HEK293 (cell line): Measurements from ENCODE around the gene FSTL5.

ENCODE experiments used
- CTCF ChIA-PET: fragments of 350-600 bp; formaldehyde crosslinking; extraction: SDS; loops from one replicate; lab custom pipeline; 2021; ENCODE audit warnings: antibody characterized with exemption; lab: Yijun Ruan, JAX
- POLR2A ChIA-PET: fragments of 300-600 bp; formaldehyde crosslinking; extraction: SDS; loops from one replicate; lab custom pipeline; 2020; ENCODE audit warnings: antibody characterized with exemption, inconsistent platforms; lab: Yijun Ruan, JAX
- H3K27ac ChIP-seq: fragments of 200-500 bp; sonication (Bioruptor generic); 2 replicates; pipeline ENCODE4 v1.5.1; 2014; ENCODE audit warnings: low read depth, low read length, control low read depth, inconsistent platforms; ENCODE audit errors: extremely low read depth
- H3K36me3 ChIP-seq, 2 experiments: fragments of 200-500 bp in 1 of 2; sonication (Bioruptor generic) in 1 of 2; 1 replicate in 1 of 2; 2 replicates in 1 of 2; pipeline ENCODE4 v1.5.1; 2014 to 2017; ENCODE audit warnings: inconsistent platforms in 2 of 2, low read length in 2 of 2; ENCODE audit not compliant: control insufficient read depth in 2 of 2, insufficient read depth in 1 of 2
- H3K4me1 ChIP-seq: fragments of 200-500 bp; sonication (Bioruptor generic); 2 replicates; pipeline ENCODE4 v1.5.1; 2014; ENCODE audit warnings: mild to moderate bottlenecking, low read length, inconsistent platforms; ENCODE audit not compliant: control insufficient read depth, insufficient read depth
- H3K4me3 ChIP-seq: 2 replicates; pipeline ENCODE4 v1.5.1; 2011; ENCODE audit warnings: low read depth, mild to moderate bottlenecking, control low read depth, low read length, moderate library complexity
- H3K9me3 ChIP-seq: fragments of 200-500 bp; sonication (Bioruptor generic); 2 replicates; pipeline ENCODE4 v1.5.1; 2014; ENCODE audit warnings: low read depth, low read length, inconsistent platforms; ENCODE audit not compliant: control insufficient read depth, insufficient read depth
- FEZF1 ChIP-seq: fragments of 450-650 bp; formaldehyde crosslinking; IDR thresholded peaks from 2 replicates; pipeline ENCODE4 v1.5.1; 2016; ENCODE audit warnings: missing biosample characterization, missing genetic modification characterization
- MEIS1 ChIP-seq: sonication (generic); formaldehyde crosslinking; IDR thresholded peaks from 2 replicates; pipeline ENCODE4 v1.8.1; 2022; ENCODE audit warnings: missing genetic modification reagents, mild to moderate bottlenecking, borderline replicate concordance
- MYNN ChIP-seq: fragments of 450-650 bp; formaldehyde crosslinking; IDR thresholded peaks from 2 replicates; pipeline ENCODE4 v1.5.1; 2016; ENCODE audit warnings: missing biosample characterization, missing genetic modification characterization, borderline replicate concordance
- SP7 ChIP-seq: fragments of 450-650 bp; formaldehyde crosslinking; IDR thresholded peaks from 2 replicates; pipeline ENCODE4 v1.5.1; 2016; ENCODE audit warnings: missing biosample characterization, missing genetic modification characterization
- TCF7L2 ChIP-seq: IDR thresholded peaks from 2 replicates; pipeline ENCODE4 v1.6.1; 2011; ENCODE audit warnings: low read depth, mild to moderate bottlenecking, inconsistent platforms, low read length, moderate library complexity, borderline replicate concordance
- ZBTB48 ChIP-seq: fragments of 450-650 bp; formaldehyde crosslinking; IDR thresholded peaks from 2 replicates; pipeline ENCODE4 v1.5.1; 2016; ENCODE audit warnings: missing biosample characterization, missing genetic modification characterization
- ZFHX2 ChIP-seq: fragments of 450-650 bp; formaldehyde crosslinking; conservative IDR thresholded peaks from 2 replicates; pipeline ENCODE4 v1.5.1; 2016; ENCODE audit warnings: missing biosample characterization, missing genetic modification characterization
- ZFP37 ChIP-seq: fragments of 450-650 bp; formaldehyde crosslinking; IDR thresholded peaks from 2 replicates; pipeline ENCODE4 v1.5.1; 2016; ENCODE audit warnings: missing biosample characterization, missing genetic modification characterization
- ZFP69B ChIP-seq: fragments of 450-650 bp; formaldehyde crosslinking; IDR thresholded peaks from 2 replicates; pipeline ENCODE4 v1.5.1; 2016; ENCODE audit warnings: missing biosample characterization, missing genetic modification characterization
- ZNF138 ChIP-seq: fragments of 450-650 bp; formaldehyde crosslinking; IDR thresholded peaks from 2 replicates; pipeline ENCODE4 v1.5.1; 2016; ENCODE audit warnings: missing biosample characterization, missing genetic modification characterization, borderline replicate concordance
- ZNF146 ChIP-seq: fragments of 450-650 bp; formaldehyde crosslinking; IDR thresholded peaks from 2 replicates; pipeline ENCODE4 v1.5.1; 2016; ENCODE audit warnings: missing biosample characterization, missing genetic modification characterization
- ZNF19 ChIP-seq: fragments of 450-650 bp; formaldehyde crosslinking; IDR thresholded peaks from 2 replicates; pipeline ENCODE4; 2016; ENCODE audit warnings: missing biosample characterization, missing genetic modification characterization, low read depth
- ZNF2 ChIP-seq: fragments of 450-650 bp; formaldehyde crosslinking; IDR thresholded peaks from 2 replicates; pipeline ENCODE4 v1.5.1; 2016; ENCODE audit warnings: missing biosample characterization, missing genetic modification characterization
- ZNF214 ChIP-seq: fragments of 450-650 bp; formaldehyde crosslinking; IDR thresholded peaks from 2 replicates; pipeline ENCODE4 v1.5.1; 2017; ENCODE audit warnings: missing biosample characterization, mild to moderate bottlenecking, missing genetic modification characterization, borderline replicate concordance
- ZNF266 ChIP-seq: fragments of 450-650 bp; formaldehyde crosslinking; IDR thresholded peaks from 2 replicates; pipeline ENCODE4 v1.5.1; 2016; ENCODE audit warnings: missing biosample characterization, missing genetic modification characterization, low read depth
- ZNF274 ChIP-seq, 2 experiments: fragments of 200-500 bp in 1 of 2; fragments of 450-650 bp in 1 of 2; sonication (Bioruptor generic) in 1 of 2; formaldehyde crosslinking in 1 of 2; IDR thresholded peaks; 2 replicates each; pipeline versions ENCODE4 v1.5.1 to v1.6.1; 2014 to 2016; ENCODE audit warnings: borderline replicate concordance in 1 of 2, inconsistent platforms in 1 of 2, low read length in 1 of 2, missing biosample characterization in 1 of 2, missing genetic modification characterization in 1 of 2
- ZNF311 ChIP-seq: fragments of 450-650 bp; formaldehyde crosslinking; IDR thresholded peaks from 2 replicates; pipeline ENCODE4 v1.5.1; 2017; ENCODE audit warnings: missing biosample characterization, missing genetic modification characterization, borderline replicate concordance
- ZNF416 ChIP-seq: fragments of 450-650 bp; formaldehyde crosslinking; IDR thresholded peaks from 2 replicates; pipeline ENCODE4 v1.5.1; 2016; ENCODE audit warnings: missing biosample characterization, missing genetic modification characterization
- ZNF548 ChIP-seq: fragments of 450-650 bp; formaldehyde crosslinking; IDR thresholded peaks from 2 replicates; pipeline ENCODE4 v1.5.1; 2016; ENCODE audit warnings: missing biosample characterization, missing genetic modification characterization
- ZNF621 ChIP-seq: fragments of 450-650 bp; formaldehyde crosslinking; IDR thresholded peaks from 2 replicates; pipeline ENCODE4 v1.5.1; 2017; ENCODE audit warnings: missing biosample characterization, missing genetic modification characterization
- ZNF707 ChIP-seq: fragments of 450-650 bp; formaldehyde crosslinking; IDR thresholded peaks from 2 replicates; pipeline ENCODE4 v1.5.1; 2016; ENCODE audit warnings: missing biosample characterization, missing genetic modification characterization
- ZSCAN30 ChIP-seq: fragments of 450-650 bp; IDR thresholded peaks from 2 replicates; pipeline ENCODE4 v1.5.1; 2018; ENCODE audit warnings: missing biosample characterization, mild to moderate bottlenecking, missing genetic modification characterization, moderate library complexity
- TF ChIP-seq, protein P1 (sequence below): fragments of 450-650 bp; formaldehyde crosslinking; optimal IDR thresholded peaks from 2 replicates; pipeline ENCODE3; 2016; ENCODE audit warnings: missing biosample characterization, mild to moderate bottlenecking, missing genetic modification characterization
- TF ChIP-seq, protein P2 (sequence below): fragments of 450-650 bp; IDR thresholded peaks from 2 replicates; pipeline ENCODE4 v1.5.1; 2018; ENCODE audit warnings: missing biosample characterization, missing genetic modification characterization
- TF ChIP-seq, protein P3 (sequence below): fragments of 450-650 bp; formaldehyde crosslinking; IDR thresholded peaks from 2 replicates; pipeline ENCODE4 v1.5.1; 2016; ENCODE audit warnings: missing biosample characterization, missing genetic modification characterization
- TF ChIP-seq, protein P4 (sequence below): fragments of 450-650 bp; formaldehyde crosslinking; IDR thresholded peaks from 2 replicates; pipeline ENCODE4; 2016; ENCODE audit warnings: missing biosample characterization, missing genetic modification characterization

Gene FSTL5

DNA sequence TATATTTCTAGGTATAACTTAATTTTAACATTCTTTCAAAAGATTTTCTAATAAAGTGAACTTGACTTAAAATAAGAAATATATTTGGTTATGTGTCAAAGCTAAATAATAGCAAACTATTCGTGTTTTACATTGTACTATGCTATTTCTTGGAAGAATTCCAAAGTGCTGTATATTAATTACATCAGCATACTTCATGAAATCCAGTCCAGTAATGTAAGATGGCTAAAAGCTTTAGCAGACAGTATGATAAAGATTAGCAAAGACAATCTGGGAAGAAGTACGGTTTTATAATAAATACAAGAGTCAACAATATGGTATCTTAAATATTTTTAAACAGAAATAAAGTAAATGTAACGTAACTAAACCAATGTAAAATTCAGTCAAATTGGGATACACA, 125.7 kb downstream of the FSTL5 start:
- CTCF ChIA-PET, result no interaction called here
- H3K36me3 ChIP-seq, result no peaks in the 10 kb centered on the region
- no peak overlapping the region for H3K4me3 ChIP-seq
- POLR2A ChIA-PET, result no interaction called here
- no peaks in the 10 kb centered on the region for H3K9me3 ChIP-seq
- TF ChIP-seq ZNF274 (IDR thresholded peaks at IDR 0.05; ENCODE audit: low read length) (no peak), ZNF274 (tag by site-specific recombination; IDR thresholded peaks at IDR 0.05; ENCODE audit: borderline replicate concordance) (no peak), ZNF266 (tag by site-specific recombination) (no peak), TCF7L2 (no peak), ZFHX2 (tag by site-specific recombination) (no peak)
- TF ChIP-seq, protein P1, sequence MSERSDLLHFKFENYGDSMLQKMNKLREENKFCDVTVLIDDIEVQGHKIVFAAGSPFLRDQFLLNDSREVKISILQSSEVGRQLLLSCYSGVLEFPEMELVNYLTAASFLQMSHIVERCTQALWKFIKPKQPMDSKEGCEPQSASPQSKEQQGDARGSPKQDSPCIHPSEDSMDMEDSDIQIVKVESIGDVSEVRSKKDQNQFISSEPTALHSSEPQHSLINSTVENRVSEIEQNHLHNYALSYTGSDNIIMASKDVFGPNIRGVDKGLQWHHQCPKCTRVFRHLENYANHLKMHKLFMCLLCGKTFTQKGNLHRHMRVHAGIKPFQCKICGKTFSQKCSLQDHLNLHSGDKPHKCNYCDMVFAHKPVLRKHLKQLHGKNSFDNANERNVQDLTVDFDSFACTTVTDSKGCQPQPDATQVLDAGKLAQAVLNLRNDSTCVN, result no peak
- TF ChIP-seq, protein P2, sequence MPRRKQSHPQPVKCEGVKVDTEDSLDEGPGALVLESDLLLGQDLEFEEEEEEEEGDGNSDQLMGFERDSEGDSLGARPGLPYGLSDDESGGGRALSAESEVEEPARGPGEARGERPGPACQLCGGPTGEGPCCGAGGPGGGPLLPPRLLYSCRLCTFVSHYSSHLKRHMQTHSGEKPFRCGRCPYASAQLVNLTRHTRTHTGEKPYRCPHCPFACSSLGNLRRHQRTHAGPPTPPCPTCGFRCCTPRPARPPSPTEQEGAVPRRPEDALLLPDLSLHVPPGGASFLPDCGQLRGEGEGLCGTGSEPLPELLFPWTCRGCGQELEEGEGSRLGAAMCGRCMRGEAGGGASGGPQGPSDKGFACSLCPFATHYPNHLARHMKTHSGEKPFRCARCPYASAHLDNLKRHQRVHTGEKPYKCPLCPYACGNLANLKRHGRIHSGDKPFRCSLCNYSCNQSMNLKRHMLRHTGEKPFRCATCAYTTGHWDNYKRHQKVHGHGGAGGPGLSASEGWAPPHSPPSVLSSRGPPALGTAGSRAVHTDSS (tag by site-specific recombination), result no peak
- H3K4me1 ChIP-seq, result no peaks in the 10 kb centered on the region
- no peak overlapping the region for H3K27ac ChIP-seq

DNA sequence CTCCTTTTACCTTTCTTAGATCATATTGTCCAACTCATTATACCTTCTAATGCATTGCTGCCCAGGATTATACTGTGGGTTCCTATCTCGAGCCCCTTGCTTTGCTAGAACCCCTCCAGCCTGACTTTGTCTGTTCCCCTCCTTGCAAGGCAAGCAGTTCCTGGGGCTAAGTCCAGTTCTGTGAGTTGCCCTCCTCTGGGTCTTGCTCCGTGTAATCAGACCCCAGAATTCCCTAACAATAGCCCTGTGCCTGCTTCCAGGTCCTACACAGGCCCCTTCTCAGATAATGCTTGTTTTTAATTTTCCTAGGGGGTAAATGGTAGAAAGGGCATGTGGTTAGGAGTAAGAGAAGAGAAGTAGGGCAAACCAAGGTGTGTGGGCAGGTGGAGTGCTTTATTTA, 145.9 kb downstream of the FSTL5 start:
- Histone ChIP-seq H3K36me3 (no peaks in the 10 kb centered on the region), H3K9me3 (no peaks in the 10 kb centered on the region), H3K4me1 (no peaks in the 10 kb centered on the region), H3K4me3 (no peak overlapping the region), H3K27ac (no peak overlapping the region)
- ChIA-PET CTCF (no interaction called here), POLR2A (no interaction called here)
- TF ChIP-seq ZNF621 (tag by site-specific recombination), result no peak
- TF ChIP-seq ZNF707 (tag by site-specific recombination), result no peak
- TF ChIP-seq ZBTB48 (tag by site-specific recombination), result no peak
- TF ChIP-seq ZNF138 (tag by site-specific recombination), result no peak
- no peak for TF ChIP-seq ZNF2 (tag by site-specific recombination)
- TF ChIP-seq, protein P3, sequence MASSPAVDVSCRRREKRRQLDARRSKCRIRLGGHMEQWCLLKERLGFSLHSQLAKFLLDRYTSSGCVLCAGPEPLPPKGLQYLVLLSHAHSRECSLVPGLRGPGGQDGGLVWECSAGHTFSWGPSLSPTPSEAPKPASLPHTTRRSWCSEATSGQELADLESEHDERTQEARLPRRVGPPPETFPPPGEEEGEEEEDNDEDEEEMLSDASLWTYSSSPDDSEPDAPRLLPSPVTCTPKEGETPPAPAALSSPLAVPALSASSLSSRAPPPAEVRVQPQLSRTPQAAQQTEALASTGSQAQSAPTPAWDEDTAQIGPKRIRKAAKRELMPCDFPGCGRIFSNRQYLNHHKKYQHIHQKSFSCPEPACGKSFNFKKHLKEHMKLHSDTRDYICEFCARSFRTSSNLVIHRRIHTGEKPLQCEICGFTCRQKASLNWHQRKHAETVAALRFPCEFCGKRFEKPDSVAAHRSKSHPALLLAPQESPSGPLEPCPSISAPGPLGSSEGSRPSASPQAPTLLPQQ (tag by site-specific recombination), result no peak
- TF ChIP-seq ZFP69B (tag by site-specific recombination), result no peak
- no peak for TF ChIP-seq ZNF19
- no peak for TF ChIP-seq ZNF416
- TF ChIP-seq MEIS1 (CRISPR knock-in tag), result no peak
- TF ChIP-seq SP7 (tag by site-specific recombination), result no peak
- TF ChIP-seq ZNF311 (tag by site-specific recombination), result no peak
- TF ChIP-seq MYNN, result no peak
- TF ChIP-seq ZNF146 (tag by site-specific recombination), result no peak
- TF ChIP-seq FEZF1 (tag by site-specific recombination), result no peak
- TF ChIP-seq ZSCAN30 (tag by site-specific recombination), result no peak
- no peak for TF ChIP-seq ZNF214
- no peak for TF ChIP-seq ZFP37 (tag by site-specific recombination)
- TF ChIP-seq, protein P4, sequence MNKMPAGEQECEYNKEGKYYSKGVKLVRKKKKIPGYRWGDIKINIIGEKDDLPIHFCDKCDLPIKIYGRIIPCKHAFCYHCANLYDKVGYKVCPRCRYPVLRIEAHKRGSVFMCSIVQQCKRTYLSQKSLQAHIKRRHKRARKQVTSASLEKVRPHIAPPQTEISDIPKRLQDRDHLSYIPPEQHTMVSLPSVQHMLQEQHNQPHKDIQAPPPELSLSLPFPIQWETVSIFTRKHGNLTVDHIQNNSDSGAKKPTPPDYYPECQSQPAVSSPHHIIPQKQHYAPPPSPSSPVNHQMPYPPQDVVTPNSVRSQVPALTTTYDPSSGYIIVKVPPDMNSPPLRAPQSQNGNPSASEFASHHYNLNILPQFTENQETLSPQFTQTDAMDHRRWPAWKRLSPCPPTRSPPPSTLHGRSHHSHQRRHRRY (tag by site-specific recombination), result no peak
- no peak for TF ChIP-seq ZNF548 (tag by site-specific recombination)
